GM12874 (cell line): ENCODE measurements around the gene PPP2R3C.

Source experiments
- CTCF ChIP-seq: IDR thresholded peaks from 2 replicates; pipeline ENCODE4 v1.5.1; 2011; ENCODE audit warnings: low read depth, mild to moderate bottlenecking, control low read depth, low read length, moderate library complexity; ENCODE audit not compliant: insufficient read depth

PPP2R3C gene

GRCh38 chr14:35140718-35141581, 19.2 kb upstream of the PPP2R3C start:
- no peak for TF ChIP-seq CTCF

GRCh38 chr14:35138585-35138984, 16.8 kb upstream of the PPP2R3C start:
- no peak for TF ChIP-seq CTCF

- no peak for TF ChIP-seq CTCF
Observed at GRCh38 chr14:35134329-35135123, 12.7 kb upstream of the PPP2R3C start.

- TF ChIP-seq CTCF: no peak
Observed at GRCh38 chr14:35133542-35134328, 11.9 kb upstream of the PPP2R3C start.

- no peak for TF ChIP-seq CTCF
Observed at GRCh38 chr14:35124127-35124526, 2.3 kb upstream of the PPP2R3C start.

- TF ChIP-seq CTCF: no peak
Observed at GRCh38 chr14:35123388-35123703, 1.6 kb upstream of the PPP2R3C start.
